ENCODE measurements around the gene TCEAL7. TPM values are rescaled to one million over a fixed set of nuclear protein-coding genes. Genes with fewer than 3 reads are reported as not detected.
A peak's percentile ranks its signal among the peaks of the same experiment; 100 is the strongest.

The TCEAL7 gene
- total and polyA plus RNA-seq, 7 donors: 0.78 to 11.8 (median 1.3) TPM

DNA sequence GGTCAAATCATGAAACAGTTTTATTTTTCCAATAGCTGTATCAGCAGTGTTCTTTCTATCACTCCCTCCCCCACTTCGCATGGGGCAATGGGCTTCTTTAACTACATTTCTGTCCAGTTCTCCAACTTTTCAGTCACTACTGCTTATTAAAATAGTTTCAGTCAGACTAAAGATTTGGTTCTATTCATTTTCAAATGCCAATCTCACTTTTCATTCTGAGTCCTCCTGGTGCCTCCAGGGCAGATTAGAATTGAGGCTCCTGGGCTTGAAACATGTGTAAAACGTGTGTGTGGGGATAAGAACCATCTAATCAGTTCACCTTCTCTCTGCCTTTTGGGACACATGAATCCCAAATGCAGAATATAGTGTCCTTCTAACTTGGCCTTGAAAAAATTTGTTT, 42.8 kb downstream of the TCEAL7 start:
- Histone ChIP-seq H3K36me3 (ENCODE audit: insufficient read depth in 1 of 2, low read depth in 1 of 2) (no peaks in the 10 kb centered on the region), H3K9me3 (no peaks in the 10 kb centered on the region), H3K4me3 (no peak overlapping the region), H3K27ac (no peak overlapping the region), H3K27me3 (ENCODE audit: insufficient read depth in 3 of 3, low read length in 2 of 3) (peaks cover 0 to 26% (median 0%) of the 10 kb centered on the region in 3 donors), H3K4me1 (no peaks in the 10 kb centered on the region)
- intact Hi-C loops (cut with DNase I): no loop called here
- 51 to 76% (median 70%) methylated on average over 2 of the region's 2 CpGs for WGBS, 3 donors
- DNase-seq (no peak), ATAC-seq (no peak)
- TF ChIP-seq, protein P1, sequence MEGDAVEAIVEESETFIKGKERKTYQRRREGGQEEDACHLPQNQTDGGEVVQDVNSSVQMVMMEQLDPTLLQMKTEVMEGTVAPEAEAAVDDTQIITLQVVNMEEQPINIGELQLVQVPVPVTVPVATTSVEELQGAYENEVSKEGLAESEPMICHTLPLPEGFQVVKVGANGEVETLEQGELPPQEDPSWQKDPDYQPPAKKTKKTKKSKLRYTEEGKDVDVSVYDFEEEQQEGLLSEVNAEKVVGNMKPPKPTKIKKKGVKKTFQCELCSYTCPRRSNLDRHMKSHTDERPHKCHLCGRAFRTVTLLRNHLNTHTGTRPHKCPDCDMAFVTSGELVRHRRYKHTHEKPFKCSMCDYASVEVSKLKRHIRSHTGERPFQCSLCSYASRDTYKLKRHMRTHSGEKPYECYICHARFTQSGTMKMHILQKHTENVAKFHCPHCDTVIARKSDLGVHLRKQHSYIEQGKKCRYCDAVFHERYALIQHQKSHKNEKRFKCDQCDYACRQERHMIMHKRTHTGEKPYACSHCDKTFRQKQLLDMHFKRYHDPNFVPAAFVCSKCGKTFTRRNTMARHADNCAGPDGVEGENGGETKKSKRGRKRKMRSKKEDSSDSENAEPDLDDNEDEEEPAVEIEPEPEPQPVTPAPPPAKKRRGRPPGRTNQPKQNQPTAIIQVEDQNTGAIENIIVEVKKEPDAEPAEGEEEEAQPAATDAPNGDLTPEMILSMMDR (IDR thresholded peaks at IDR 0.05): no peak

DNA sequence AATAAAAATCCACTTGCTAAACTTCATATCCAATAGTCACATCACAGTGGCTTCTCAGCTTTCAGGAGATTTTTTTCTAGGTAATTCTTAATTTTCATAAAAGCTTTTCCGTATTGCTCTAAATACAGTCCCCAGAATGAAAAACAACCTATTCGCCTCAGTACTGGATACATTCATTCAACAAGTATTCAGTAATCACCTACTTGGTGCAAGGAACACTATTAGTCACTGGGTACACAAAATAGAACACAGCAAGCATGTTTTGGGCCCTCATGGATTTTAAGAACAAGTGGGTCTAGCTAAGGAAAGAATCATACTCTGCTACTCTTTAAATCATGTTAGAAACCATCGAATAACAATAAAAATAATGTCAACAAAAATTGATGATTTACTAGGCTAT, 43.5 kb downstream of the TCEAL7 start:
- no peak for ATAC-seq
- Histone ChIP-seq H3K27ac (no peak overlapping the region), H3K36me3 (ENCODE audit: insufficient read depth in 1 of 2, low read depth in 1 of 2) (no peaks in the 10 kb centered on the region), H3K27me3 (ENCODE audit: insufficient read depth in 3 of 3, low read length in 2 of 3) (peaks cover 0 to 27% (median 0%) of the 10 kb centered on the region in 3 donors), H3K4me1 (no peaks in the 10 kb centered on the region), H3K9me3 (no peaks in the 10 kb centered on the region), H3K4me3 (no peak overlapping the region)
- DNase-seq: no peak
- intact Hi-C loops (cut with DNase I): no loop called here
- WGBS, 3 donors: 77 to 96% (median 88%) methylated on average over 3 of the region's 3 CpGs
- TF ChIP-seq, protein P1 (IDR thresholded peaks at IDR 0.05): no peak

DNA sequence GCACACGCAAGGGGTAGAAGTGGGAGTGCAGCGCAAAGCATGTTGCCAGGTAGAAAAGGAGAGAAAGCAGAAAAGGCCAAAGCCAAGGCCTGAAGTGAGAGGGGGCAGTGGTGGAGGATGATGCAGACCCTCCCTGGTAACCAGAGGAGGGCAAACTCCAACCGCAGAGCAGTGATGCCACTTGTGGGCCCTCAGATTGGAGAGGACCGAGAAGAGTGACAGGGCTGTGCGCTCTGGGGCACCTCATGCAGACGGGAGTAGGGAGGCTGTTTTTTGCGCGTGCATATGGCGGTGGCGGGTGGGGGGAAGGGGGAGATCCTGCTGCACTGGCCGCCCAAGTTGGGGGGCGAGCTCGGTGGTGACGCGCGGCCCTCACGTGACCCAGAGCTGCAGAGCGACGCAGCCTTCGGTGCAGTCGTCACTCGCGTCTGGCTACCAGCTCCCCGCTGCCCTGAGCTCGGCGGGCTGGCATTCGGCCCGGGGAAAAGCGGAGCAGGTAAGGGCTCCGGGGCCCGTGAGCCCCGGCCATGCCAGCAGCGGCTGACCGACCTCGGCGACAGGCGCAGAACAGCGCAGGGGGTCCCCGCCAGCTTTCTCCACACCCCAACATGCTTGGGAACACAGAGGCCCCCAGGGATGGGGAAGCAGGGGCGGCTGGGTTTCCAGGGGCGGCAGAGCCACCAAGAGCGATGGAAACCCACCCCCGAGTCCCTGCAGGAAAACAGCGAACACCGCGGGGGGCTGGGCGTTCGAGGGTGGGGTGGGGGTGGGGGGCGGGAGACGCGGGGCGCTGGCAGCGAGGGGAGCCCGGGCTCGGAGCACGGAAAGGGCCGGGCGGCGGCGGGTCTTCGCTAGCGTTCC, 46.3 kb downstream of the TCEAL7 start, which contains the start of gene BEX3:
Gene BEX3, plus strand, starts transcription at position 421 of the 861 bp plus-strand sequence. CDS start 984 bp downstream, outside the sequence.
- TF ChIP-seq, protein P1 (IDR thresholded peaks at IDR 0.05): no peak

DNA sequence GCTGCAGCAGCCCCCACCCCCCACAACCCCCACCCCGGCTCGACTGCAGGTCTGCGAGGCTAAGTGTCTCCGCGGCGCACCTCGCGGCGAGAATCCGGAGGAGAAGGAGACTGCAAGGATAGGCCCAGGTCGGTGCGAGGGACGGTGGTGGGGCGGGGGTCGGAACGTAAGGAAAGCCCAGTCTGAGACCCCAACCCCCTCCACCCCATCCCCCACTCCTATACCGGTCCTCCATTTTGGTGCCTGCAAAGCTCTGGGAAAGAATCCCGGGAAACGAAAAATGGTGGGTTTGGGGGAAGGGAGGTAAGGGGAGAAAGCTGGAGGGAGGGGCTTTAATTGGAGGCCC, 46.9 kb downstream of the TCEAL7 start:
- Histone ChIP-seq H3K4me1 (no peaks in the 10 kb centered on the region), H3K9me3 (no peaks in the 10 kb centered on the region), H3K4me3 (peak overlapping the region; percentile 70), H3K27me3 (ENCODE audit: insufficient read depth in 3 of 3, low read length in 2 of 3) (peaks cover 0 to 19% (median 0%) of the 10 kb centered on the region in 3 donors), H3K36me3 (ENCODE audit: insufficient read depth in 1 of 2, low read depth in 1 of 2) (no peaks in the 10 kb centered on the region), H3K27ac (no peak overlapping the region)
- ATAC-seq (peak in 3 of 4 donors; percentile 13 to 33 (median 30)), DNase-seq (peak in 1 of 2 donors; percentile 50)
- 0 to 43% (median 4%) methylated on average over 3 to 17 of the region's 19 CpGs for WGBS, 3 donors
- intact Hi-C loops (cut with DNase I): no loop called here
- TF ChIP-seq, protein P1 (IDR thresholded peaks at IDR 0.05): no peak

More for the DNA sequence above, 46.3 kb downstream of the TCEAL7 start, which contains the start of gene BEX3:
- intact Hi-C loops (cut with DNase I): no loop called here
- DNase-seq (peak; percentile 41 to 64), ATAC-seq (peak in 3 of 4 donors; percentile 38 to 63 (median 61))
- peaks cover 0 to 21% (median 0%) of the 10 kb centered on the region in 3 donors for H3K27me3 ChIP-seq (ENCODE audit: insufficient read depth in 3 of 3, low read length in 2 of 3)
- H3K36me3 ChIP-seq (ENCODE audit: insufficient read depth in 1 of 2, low read depth in 1 of 2): no peaks in the 10 kb centered on the region
- H3K4me1 ChIP-seq: no peaks in the 10 kb centered on the region
- H3K4me3 ChIP-seq: peak within 1 kb of the TSS; percentile 70
- H3K27ac ChIP-seq: no peak within 1 kb of the TSS
- H3K9me3 ChIP-seq: no peaks in the 10 kb centered on the region
- WGBS, 3 donors: 4 to 24% (median 12%) methylated on average over 16 to 59 of the region's 62 CpGs

Measured in psoas muscle (tissue), 8 donors.